CD14-positive monocyte (primary cell): ENCODE results near the gene PEAK1. TPM values are rescaled to one million over a fixed set of nuclear protein-coding genes. Genes with fewer than 3 reads are reported as not detected.

Experiments used
- DNase-seq, 3 donors: peaks; one replicate each; pipeline ENCODE4 v3.0.0-alpha.2; 2011 to 2022
- H2AFZ ChIP-seq: 2 replicates; pipeline ENCODE4 v1.6.0; 2012; ENCODE audit warnings: mild to moderate bottlenecking, low read depth, low read length, inconsistent platforms; ENCODE audit not compliant: insufficient read depth, poor library complexity, severe bottlenecking
- H3K27ac ChIP-seq, 2 donors: 1 replicate in 1 of 2; 2 replicates in 1 of 2; pipeline ENCODE4 v1.5.1; 2012 to 2013; ENCODE audit warnings: low read length in 2 of 2, control low read depth in 1 of 2, inconsistent platforms in 1 of 2, low read depth in 1 of 2, mild to moderate bottlenecking in 1 of 2
- H3K27me3 ChIP-seq, 2 donors: one replicate each; pipeline versions ENCODE4 v1.6.0 to v1.6.1; 2011 to 2013; ENCODE audit warnings: low read length in 2 of 2; ENCODE audit not compliant: control insufficient read depth in 2 of 2, insufficient read depth in 2 of 2
- H3K36me3 ChIP-seq, 2 donors: replicated peaks in 1 of 2; 1 replicate in 1 of 2; 2 replicates in 1 of 2; pipeline versions ENCODE4 v1.5.1 to v1.6.1; 2012 to 2013; ENCODE audit warnings: low read length in 2 of 2, control low read depth in 1 of 2, inconsistent platforms in 1 of 2, mild to moderate bottlenecking in 1 of 2; ENCODE audit not compliant: insufficient read depth in 2 of 2, control insufficient read depth in 1 of 2
- H3K4me1 ChIP-seq, 2 donors: 1 replicate in 1 of 2; 2 replicates in 1 of 2; pipeline versions ENCODE4 v1.5.1 to v1.6.1; 2012 to 2013; ENCODE audit warnings: low read length in 2 of 2, control low read depth in 1 of 2, inconsistent platforms in 1 of 2, mild to moderate bottlenecking in 1 of 2, moderate library complexity in 1 of 2; ENCODE audit not compliant: insufficient read depth in 2 of 2, control insufficient read depth in 1 of 2
- H3K4me2 ChIP-seq: replicated peaks from 2 replicates; pipeline ENCODE3; 2012; ENCODE audit warnings: low read length, moderate library complexity, mild to moderate bottlenecking; ENCODE audit not compliant: poor library complexity, severe bottlenecking; ENCODE audit errors: extremely low read depth
- H3K4me3 ChIP-seq, 3 experiments: fragments of 200-600 bp in 1 of 3; sonication (generic) in 1 of 3; replicated peaks in 1 of 3; 1 replicate in 2 of 3; 2 replicates in 1 of 3; pipeline ENCODE4 v1.5.1; 2011 to 2013; ENCODE audit warnings: low read length in 3 of 3, mild to moderate bottlenecking in 3 of 3, control low read depth in 2 of 3, low read depth in 2 of 3, inconsistent platforms in 1 of 3, moderate library complexity in 1 of 3
- H3K79me2 ChIP-seq: 2 replicates; pipeline ENCODE4 v1.6.0; 2012; ENCODE audit warnings: mild to moderate bottlenecking, control low read depth, inconsistent platforms, low read length, moderate library complexity; ENCODE audit not compliant: insufficient read depth
- H3K9ac ChIP-seq: 2 replicates; pipeline ENCODE4 v1.6.0; 2017; ENCODE audit warnings: low read length, mild to moderate bottlenecking; ENCODE audit not compliant: insufficient read depth, poor library complexity, severe bottlenecking
- H3K9me3 ChIP-seq, 2 donors: replicated peaks in 1 of 2; 1 replicate in 1 of 2; 2 replicates in 1 of 2; pipeline versions ENCODE4 v1.5.1 to v1.6.1; 2012 to 2013; ENCODE audit warnings: low read length in 2 of 2, control low read depth in 1 of 2; ENCODE audit not compliant: control insufficient read depth in 1 of 2, insufficient read depth in 1 of 2
- H4K20me1 ChIP-seq: 2 replicates; pipeline ENCODE4 v1.6.0; 2012; ENCODE audit warnings: mild to moderate bottlenecking, low read length, control low read depth, moderate library complexity; ENCODE audit not compliant: insufficient read depth
- H3K27ac Mint-ChIP-seq, 7 donors: one replicate each; pipeline ENCODE4 v1.8.0; 2020; ENCODE audit warnings: mild to moderate bottlenecking in 7 of 7, mixed read lengths in 7 of 7, moderate library complexity in 6 of 7, inconsistent platforms in 2 of 7
- H3K27me3 Mint-ChIP-seq, 3 donors: one replicate each; pipeline ENCODE4 v1.8.0; 2021 to 2022; ENCODE audit warnings: low read depth in 3 of 3, mild to moderate bottlenecking in 3 of 3, mixed read lengths in 3 of 3, moderate library complexity in 3 of 3, inconsistent platforms in 1 of 3
- H3K36me3 Mint-ChIP-seq, 2 donors: one replicate each; pipeline ENCODE4 v1.8.0; 2020; ENCODE audit warnings: mixed read lengths in 2 of 2, inconsistent platforms in 1 of 2, mild to moderate bottlenecking in 1 of 2
- H3K4me1 Mint-ChIP-seq: one replicate; pipeline ENCODE4 v1.8.0; 2020; ENCODE audit warnings: mild to moderate bottlenecking, mixed read lengths
- H3K4me3 Mint-ChIP-seq, 2 donors: one replicate each; pipeline ENCODE4 v1.8.0; 2020; ENCODE audit warnings: mild to moderate bottlenecking in 2 of 2, mixed read lengths in 2 of 2, moderate library complexity in 1 of 2
- H3K9me3 Mint-ChIP-seq, 7 donors: one replicate each; pipeline ENCODE4 v1.8.0; 2020 to 2022; ENCODE audit warnings: mixed read lengths in 7 of 7, mild to moderate bottlenecking in 6 of 7, moderate library complexity in 6 of 7, inconsistent platforms in 2 of 7
- WGBS: methylation state at CpG from one replicate; pipeline ENCODE4 v1.1.5; 2013; ENCODE audit warnings: missing lambda C conversion rate; ENCODE audit not compliant: insufficient coverage; 5-methylcytosine and 5-hydroxymethylcytosine counted together
- intact Hi-C, 2 donors: fragments of 100-400 bp; cut with micrococcal nuclease; formaldehyde crosslinking; loops; one replicate each; pipeline versions ENCODE4 v1.15.0 to v1.15.1; 2023
- polyA plus RNA-seq, 3 donors: library from polyadenylated mRNA; depleted of rRNA in 1 of 3; unstranded in 2 of 3; stranded (reverse) in 1 of 3; fragments of 300-500 nt in 2 of 3; fragments of >200 nt in 1 of 3; fragmentation: Illumina TruSeq in 2 of 3; gene quantifications; 1 replicate in 2 of 3; 2 replicates in 1 of 3; pipeline ENCODE4 v1.2.3, GENCODE V29; 2012 to 2021
- TF ChIP-seq, protein P1 (sequence below): fragments of 200-600 bp; IDR thresholded peaks from one replicate; pipeline ENCODE4 v1.8.0; 2022; ENCODE audit warnings: antibody characterized with exemption, mild to moderate bottlenecking

Gene PEAK1
- polyA plus RNA-seq, 3 donors: 0.85 to 8.7 (median 1.1) TPM

DNA sequence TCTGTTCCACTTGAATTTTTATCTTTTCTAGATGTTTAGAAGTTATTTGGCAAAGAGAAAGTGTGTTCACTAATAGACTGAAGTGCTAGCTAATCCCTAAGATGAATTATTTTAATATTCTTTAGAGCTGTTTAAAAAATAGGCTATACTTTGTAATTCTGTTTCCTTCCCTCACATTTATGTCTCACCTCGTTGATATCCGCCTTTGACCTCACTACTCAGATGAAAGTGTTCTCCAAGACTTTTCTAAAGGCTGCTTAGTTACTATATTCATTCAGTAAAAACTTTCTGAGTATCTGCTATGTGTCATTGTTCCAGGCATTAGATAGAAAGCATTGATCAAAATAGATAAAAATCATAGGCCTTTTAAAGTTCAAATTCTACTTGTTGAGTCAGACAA lies 39.1 kb upstream of the PEAK1 start:
- TF ChIP-seq, protein P1, sequence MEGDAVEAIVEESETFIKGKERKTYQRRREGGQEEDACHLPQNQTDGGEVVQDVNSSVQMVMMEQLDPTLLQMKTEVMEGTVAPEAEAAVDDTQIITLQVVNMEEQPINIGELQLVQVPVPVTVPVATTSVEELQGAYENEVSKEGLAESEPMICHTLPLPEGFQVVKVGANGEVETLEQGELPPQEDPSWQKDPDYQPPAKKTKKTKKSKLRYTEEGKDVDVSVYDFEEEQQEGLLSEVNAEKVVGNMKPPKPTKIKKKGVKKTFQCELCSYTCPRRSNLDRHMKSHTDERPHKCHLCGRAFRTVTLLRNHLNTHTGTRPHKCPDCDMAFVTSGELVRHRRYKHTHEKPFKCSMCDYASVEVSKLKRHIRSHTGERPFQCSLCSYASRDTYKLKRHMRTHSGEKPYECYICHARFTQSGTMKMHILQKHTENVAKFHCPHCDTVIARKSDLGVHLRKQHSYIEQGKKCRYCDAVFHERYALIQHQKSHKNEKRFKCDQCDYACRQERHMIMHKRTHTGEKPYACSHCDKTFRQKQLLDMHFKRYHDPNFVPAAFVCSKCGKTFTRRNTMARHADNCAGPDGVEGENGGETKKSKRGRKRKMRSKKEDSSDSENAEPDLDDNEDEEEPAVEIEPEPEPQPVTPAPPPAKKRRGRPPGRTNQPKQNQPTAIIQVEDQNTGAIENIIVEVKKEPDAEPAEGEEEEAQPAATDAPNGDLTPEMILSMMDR: no peak
- no peak overlapping the region for H3K27ac ChIP-seq
- H3K4me2 ChIP-seq: no peak overlapping the region
- H2AFZ ChIP-seq: no peak overlapping the region
- no peak overlapping the region for H3K9ac ChIP-seq
- H3K9me3 ChIP-seq: no peaks in the 10 kb centered on the region
- Mint-ChIP-seq H3K4me3 (no peak overlapping the region), H3K9me3 (no peaks in the 10 kb centered on the region), H3K27ac (no peak overlapping the region), H3K27me3 (peaks cover 0 to 2% (median 0%) of the 10 kb centered on the region in 3 donors), H3K36me3 (peaks cover 28 to 29% of the 10 kb centered on the region in 2 donors), H3K4me1 (no peaks in the 10 kb centered on the region)
- H3K79me2 ChIP-seq: no peaks in the 10 kb centered on the region
- no peak overlapping the region for H3K4me3 ChIP-seq
- intact Hi-C loops: no loop called here
- no peaks in the 10 kb centered on the region for H3K27me3 ChIP-seq
- H4K20me1 ChIP-seq: peaks cover 4% of the 10 kb centered on the region
- no peak for DNase-seq
- no peaks in the 10 kb centered on the region for H3K4me1 ChIP-seq
- WGBS: no CpG with 5 or more reads among the region's 2 CpGs
- peaks cover 28 to 55% of the 10 kb centered on the region in 2 donors for H3K36me3 ChIP-seq

DNA sequence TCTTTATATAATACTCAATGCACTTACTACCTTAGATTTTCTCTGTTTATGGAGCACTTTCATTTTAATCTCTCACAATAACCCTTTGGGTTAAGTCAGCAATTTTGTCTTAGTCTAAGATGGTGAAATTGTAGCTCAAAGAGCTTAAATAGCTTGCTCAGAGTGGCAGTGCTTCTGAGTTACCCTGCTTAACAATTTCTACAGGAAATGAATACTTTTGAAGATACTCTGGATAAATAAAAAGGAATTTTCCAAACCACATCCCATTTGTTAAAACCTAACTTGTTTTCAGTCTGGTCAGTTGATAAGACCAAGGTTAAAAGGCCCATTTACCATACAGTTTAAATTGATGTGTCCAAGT lies 38.0 kb upstream of the PEAK1 start:
- Histone ChIP-seq H3K9me3 (no peaks in the 10 kb centered on the region), H3K79me2 (no peaks in the 10 kb centered on the region), H3K36me3 (peaks cover 18 to 44% of the 10 kb centered on the region in 2 donors), H2AFZ (no peak overlapping the region), H3K4me1 (no peaks in the 10 kb centered on the region), H3K4me3 (no peak overlapping the region), H3K27ac (no peak overlapping the region), H4K20me1 (peaks cover 4% of the 10 kb centered on the region), H3K27me3 (no peaks in the 10 kb centered on the region), H3K9ac (no peak overlapping the region), H3K4me2 (no peak overlapping the region)
- no peak overlapping the region for H3K4me3 Mint-ChIP-seq
- H3K4me1 Mint-ChIP-seq: no peaks in the 10 kb centered on the region
- TF ChIP-seq, protein P1: no peak
- H3K36me3 Mint-ChIP-seq: peaks cover 28 to 29% of the 10 kb centered on the region in 2 donors
- H3K27me3 Mint-ChIP-seq: peaks cover 0 to 2% (median 0%) of the 10 kb centered on the region in 3 donors
- intact Hi-C loops: no loop called here
- DNase-seq: no peak
- H3K27ac Mint-ChIP-seq: no peak overlapping the region
- H3K9me3 Mint-ChIP-seq: no peaks in the 10 kb centered on the region
